Heart left ventricle (tissue), 16 donors: ENCODE data around the gene EVI5L. TPM values are rescaled to one million over a fixed set of nuclear protein-coding genes. Genes with fewer than 3 reads are reported as not detected.

ENCODE experiments used
- ATAC-seq, 4 donors: fragments of 200-7000 bp; cut with Tn5 transposase; one replicate each; pipeline ENCODE4 v1.9.1; 2020 to 2022; ENCODE audit warnings: moderate library complexity in 4 of 4, mild to moderate bottlenecking in 3 of 4, moderate number of reproducible peaks in 1 of 4
- DNase-seq, 5 donors: peaks; one replicate each; pipeline ENCODE4 v3.0.0-alpha.2; 2020
- H3K27ac ChIP-seq, 12 donors: fragments of 200-600 bp; sonication (generic) in 4 of 12; one replicate each; pipeline versions ENCODE4 v1.5.0 to v1.8.0; 2016 to 2022; ENCODE audit warnings: mild to moderate bottlenecking in 2 of 12
- H3K27me3 ChIP-seq, 9 donors: fragments of 200-600 bp; sonication (generic) in 2 of 9; one replicate each; pipeline versions ENCODE4 v1.5.1 to v1.8.0; 2016 to 2022; ENCODE audit warnings: mild to moderate bottlenecking in 3 of 9
- H3K36me3 ChIP-seq, 9 donors: fragments of 200-600 bp; sonication (generic) in 2 of 9; one replicate each; pipeline versions ENCODE4 v1.5.0 to v1.8.0; 2018 to 2022; ENCODE audit warnings: mild to moderate bottlenecking in 2 of 9
- H3K4me1 ChIP-seq, 12 donors: fragments of 200-600 bp; sonication (generic) in 4 of 12; one replicate each; pipeline versions ENCODE4 v1.5.0 to v1.8.0; 2016 to 2022; ENCODE audit warnings: mild to moderate bottlenecking in 3 of 12
- H3K4me3 ChIP-seq, 12 donors: fragments of 200-600 bp; sonication (generic) in 4 of 12; one replicate each; pipeline versions ENCODE4 v1.5.0 to v1.8.0; 2017 to 2022; ENCODE audit warnings: mild to moderate bottlenecking in 9 of 12, moderate library complexity in 4 of 12
- H3K9me3 ChIP-seq, 12 donors: fragments of 200-600 bp; sonication (generic) in 4 of 12; one replicate each; pipeline versions ENCODE4 v1.5.0 to v1.8.0; 2016 to 2022; ENCODE audit warnings: mild to moderate bottlenecking in 1 of 12
- POLR2A ChIP-seq, 2 donors: fragments of 450-650 bp; IDR thresholded peaks; one replicate each; pipeline ENCODE4 v1.6.1; 2017; ENCODE audit warnings: antibody characterized with exemption in 2 of 2, mild to moderate bottlenecking in 2 of 2, moderate library complexity in 2 of 2
- WGBS, 4 donors: extraction: QIAGEN DNeasy Blood & Tissue Kit in 2 of 4; methylation state at CpG; one replicate each; pipeline versions ENCODE4 v1.1.5 to v1.1.7; 2013 to 2018; 5-methylcytosine and 5-hydroxymethylcytosine counted together
- intact Hi-C, 10 donors: fragments of 100-400 bp; cut with DNase I; formaldehyde crosslinking; loops; one replicate each; pipeline versions ENCODE4 v1.11.1 to v1.14.2; 2022
- polyA plus RNA-seq, 2 donors: library from polyadenylated mRNA; stranded (reverse); fragments of 200-250 nt; gene quantifications; one replicate each; pipeline ENCODE4 v1.2.3, GENCODE V29; 2013
- total RNA-seq, 9 donors: library from RNA; depleted of rRNA in 2 of 9; stranded (reverse); fragments of >200 nt in 2 of 9; fragmentation: NEBNext Ultra II Directional in 3 of 9; extraction: Animal tissue kit (Norgen Biotek cat#: 25700) in 3 of 9; gene quantifications; one replicate each; pipeline versions ENCODE4 v1.1.0 to v1.2.4, GENCODE V29; 2016 to 2023
- TF ChIP-seq, protein P1 (sequence below), 12 donors: fragments of 200-600 bp; sonication (generic) in 4 of 12; IDR thresholded peaks; one replicate each; pipeline versions ENCODE4 v1.5.0 to v1.8.0; 2018 to 2022; ENCODE audit warnings: antibody characterized with exemption in 12 of 12, mild to moderate bottlenecking in 5 of 12
- donor health status: ischemic (EF 13 %, LVEDD 7.1; RV severe dilation, severe dysfunction).
- donor health status: healthy with polysubstance abuse.
- donor health status: DM: no; HTN: yes; CAD: no.
- donor health status: DM: no; HTN: no; CAD: no.
- donor health status: ischemic (EF 25% LVEDD 6.9; RV normal size, moderate dysfunction).
- donor health status: ischemic (EF 25% LVEDD 5.7; RV mildly dilated, moderate dysfunction).
- donor health status: healthy.
- donor health status: DM: yes; HTN: yes; CAD: no.
- donor health status: ischemic (EF 35%, LVEDD 5.7; RV mildly dilated, moderate dysfunction).
- donor health status: nonischemic (EF 11% LVEDD 7.7; RV severe dilation, severe dysfunction).
- donor health status: DM: yes; HTN: yes; CAD: no.
- donor health status: PGD.
- donor health status: ischemic (EF 29% LVEDD 5.4; RV normal size, mild dysfunction).
- donor health status: nonischemic (EF 23%, LVEDD 6.1; RV moderate dilation, normal function).

The EVI5L gene
- total and polyA plus RNA-seq, 11 donors, result 18.2 to 41.9 (median 22.1) TPM

DNA sequence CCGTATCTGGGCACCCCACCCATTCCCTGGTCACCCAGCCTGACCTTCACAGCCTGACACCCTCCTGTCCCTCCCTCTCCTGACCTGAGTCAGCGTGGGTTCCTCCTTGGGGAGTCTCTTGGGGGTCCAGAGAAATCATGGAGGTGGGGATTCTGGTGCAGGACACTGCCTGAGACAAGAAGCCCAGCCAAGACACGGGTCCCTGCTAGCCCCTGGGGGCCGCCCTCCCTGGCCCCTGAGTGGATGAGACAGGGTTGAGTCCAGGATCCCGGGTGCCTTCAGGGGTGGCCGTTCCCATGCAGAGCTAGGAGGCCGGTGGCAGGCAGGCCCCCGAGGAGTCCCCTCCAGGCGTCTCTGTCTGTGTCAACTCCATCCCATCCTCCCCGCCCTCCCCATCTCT lies 75.2 kb downstream of the EVI5L start:
- no peak for TF ChIP-seq POLR2A (IDR thresholded peaks at IDR 0.05)
- TF ChIP-seq, protein P1, sequence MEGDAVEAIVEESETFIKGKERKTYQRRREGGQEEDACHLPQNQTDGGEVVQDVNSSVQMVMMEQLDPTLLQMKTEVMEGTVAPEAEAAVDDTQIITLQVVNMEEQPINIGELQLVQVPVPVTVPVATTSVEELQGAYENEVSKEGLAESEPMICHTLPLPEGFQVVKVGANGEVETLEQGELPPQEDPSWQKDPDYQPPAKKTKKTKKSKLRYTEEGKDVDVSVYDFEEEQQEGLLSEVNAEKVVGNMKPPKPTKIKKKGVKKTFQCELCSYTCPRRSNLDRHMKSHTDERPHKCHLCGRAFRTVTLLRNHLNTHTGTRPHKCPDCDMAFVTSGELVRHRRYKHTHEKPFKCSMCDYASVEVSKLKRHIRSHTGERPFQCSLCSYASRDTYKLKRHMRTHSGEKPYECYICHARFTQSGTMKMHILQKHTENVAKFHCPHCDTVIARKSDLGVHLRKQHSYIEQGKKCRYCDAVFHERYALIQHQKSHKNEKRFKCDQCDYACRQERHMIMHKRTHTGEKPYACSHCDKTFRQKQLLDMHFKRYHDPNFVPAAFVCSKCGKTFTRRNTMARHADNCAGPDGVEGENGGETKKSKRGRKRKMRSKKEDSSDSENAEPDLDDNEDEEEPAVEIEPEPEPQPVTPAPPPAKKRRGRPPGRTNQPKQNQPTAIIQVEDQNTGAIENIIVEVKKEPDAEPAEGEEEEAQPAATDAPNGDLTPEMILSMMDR (IDR thresholded peaks at IDR 0.05), result no peak
- ATAC-seq (no peak), DNase-seq (peak in 1 of 5 donors; percentile 28)
- H3K4me3 ChIP-seq, result peak overlapping the region in 8 of 12 donors; percentile 80 to 97 (median 92)
- intact Hi-C loops, result loop anchor here in 2 of 10 donors (2.0 to 10.0 kb wide), 3 partner anchors 14 to 250 kb away; no protein-coding TSS in a partner anchor
- no peaks in the 10 kb centered on the region for H3K27me3 ChIP-seq
- no peak overlapping the region for H3K27ac ChIP-seq
- peaks cover 1 to 26% (median 6%) of the 10 kb centered on the region in 9 donors for H3K36me3 ChIP-seq
- no peaks in the 10 kb centered on the region for H3K9me3 ChIP-seq
- H3K4me1 ChIP-seq, result peaks cover 0 to 61% (median 36%) of the 10 kb centered on the region in 12 donors
- 66 to 73% (median 67%) methylated on average over 8 to 10 of the region's 10 CpGs for WGBS, 4 donors

DNA sequence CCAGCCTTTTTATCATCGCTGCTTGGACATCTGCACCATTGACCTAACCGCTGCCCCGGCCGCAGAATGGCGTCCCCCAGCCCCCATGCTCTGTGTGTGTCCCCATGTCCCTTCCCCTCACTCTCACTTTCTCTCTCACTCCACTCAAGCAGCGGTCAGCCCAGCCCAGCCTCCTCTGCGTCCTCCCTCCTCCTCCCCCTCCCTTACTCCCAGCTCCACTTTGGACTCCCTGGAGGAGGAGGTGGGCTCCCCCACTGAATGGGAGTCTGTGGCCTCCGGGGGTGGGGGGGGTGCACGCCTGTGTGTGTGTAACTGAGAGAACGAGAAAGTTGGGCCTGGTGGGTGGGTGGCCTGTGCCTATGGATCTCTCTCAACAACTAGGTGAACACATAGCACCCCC lies 75.8 kb downstream of the EVI5L start:
- no peaks in the 10 kb centered on the region for H3K27me3 ChIP-seq
- DNase-seq (peak in 1 of 5 donors; percentile 20), ATAC-seq (no peak)
- no peak for TF ChIP-seq POLR2A (IDR thresholded peaks at IDR 0.05)
- TF ChIP-seq, protein P1 (IDR thresholded peaks at IDR 0.05), result no peak
- H3K4me1 ChIP-seq, result peaks cover 0 to 61% (median 36%) of the 10 kb centered on the region in 12 donors
- 85 to 90% (median 88%) methylated on average over 8 to 10 of the region's 10 CpGs for WGBS, 4 donors
- intact Hi-C loops, result loop anchor here in 2 of 10 donors (2.0 to 10.0 kb wide), 3 partner anchors 13 to 251 kb away; no protein-coding TSS in a partner anchor
- no peaks in the 10 kb centered on the region for H3K9me3 ChIP-seq
- peaks cover 6 to 32% (median 12%) of the 10 kb centered on the region in 9 donors for H3K36me3 ChIP-seq
- H3K4me3 ChIP-seq, result peak overlapping the region in 1 of 12 donors; percentile 92
- no peak overlapping the region for H3K27ac ChIP-seq

DNA sequence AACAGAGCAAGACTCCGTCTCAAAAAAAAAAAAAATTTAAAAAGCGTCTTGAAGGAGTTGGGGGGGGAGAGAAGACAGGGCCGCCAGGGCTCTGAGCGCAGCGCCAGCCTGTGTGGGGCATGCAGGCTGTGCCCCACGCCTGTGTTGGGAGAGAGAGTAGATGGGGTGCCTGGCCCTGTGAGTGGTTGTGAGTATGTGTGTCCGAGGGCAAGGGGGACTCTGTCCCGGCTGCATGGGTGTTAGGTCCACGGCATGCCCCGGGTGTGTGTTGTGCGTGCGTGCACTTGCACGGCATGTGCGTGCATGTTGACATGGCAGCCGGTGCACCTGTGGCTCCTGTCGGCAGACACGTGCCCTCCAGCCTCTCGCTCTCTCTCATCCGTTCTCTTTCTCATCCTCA lies 77.1 kb downstream of the EVI5L start:
- H3K4me1 ChIP-seq, result peaks cover 0 to 61% (median 36%) of the 10 kb centered on the region in 12 donors
- ATAC-seq (no peak), DNase-seq (no peak)
- H3K27ac ChIP-seq, result no peak overlapping the region
- H3K4me3 ChIP-seq, result no peak overlapping the region
- intact Hi-C loops, result loop anchor here in 2 of 10 donors (10.0 kb wide), 2 partner anchors 52 to 252 kb away; no protein-coding TSS in a partner anchor
- H3K9me3 ChIP-seq, result no peaks in the 10 kb centered on the region
- WGBS, 4 donors, result 93 to 95% (median 94%) methylated on average over 19 of the region's 19 CpGs
- peaks cover 12 to 44% (median 24%) of the 10 kb centered on the region in 9 donors for H3K36me3 ChIP-seq
- no peaks in the 10 kb centered on the region for H3K27me3 ChIP-seq
- TF ChIP-seq POLR2A (IDR thresholded peaks at IDR 0.05), result no peak
- TF ChIP-seq, protein P1 (IDR thresholded peaks at IDR 0.05), result no peak

DNA sequence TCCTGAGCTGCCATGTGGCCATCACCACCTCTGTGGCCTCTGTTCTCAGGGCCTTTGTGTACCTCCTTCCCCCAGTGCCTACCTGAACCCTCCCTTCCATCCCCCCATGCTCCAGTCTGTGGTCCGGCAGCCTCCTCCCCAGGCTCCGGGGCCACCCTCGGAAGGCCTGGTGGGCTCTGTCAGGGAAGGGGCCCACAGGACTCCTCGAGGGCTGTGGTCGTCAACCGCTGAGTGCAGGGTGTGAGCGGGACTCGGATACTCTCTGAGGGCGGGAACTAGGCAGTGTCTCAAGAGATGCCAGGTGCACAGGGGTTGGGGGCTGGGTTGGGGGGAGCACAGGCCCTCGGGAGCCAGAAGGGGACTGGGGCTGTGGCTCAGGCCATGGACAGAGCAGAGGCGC lies 77.5 kb downstream of the EVI5L start:
- no peak for DNase-seq
- peaks cover 0 to 60% (median 36%) of the 10 kb centered on the region in 12 donors for H3K4me1 ChIP-seq
- TF ChIP-seq POLR2A (IDR thresholded peaks at IDR 0.05), result no peak
- TF ChIP-seq, protein P1 (IDR thresholded peaks at IDR 0.05), result no peak
- H3K36me3 ChIP-seq, result peaks cover 12 to 48% (median 28%) of the 10 kb centered on the region in 9 donors
- H3K4me3 ChIP-seq, result no peak overlapping the region
- ATAC-seq, result no peak
- H3K27me3 ChIP-seq, result no peaks in the 10 kb centered on the region
- intact Hi-C loops, result loop anchor here in 2 of 10 donors (10.0 kb wide), 2 partner anchors 53 to 253 kb away; no protein-coding TSS in a partner anchor
- H3K9me3 ChIP-seq, result no peaks in the 10 kb centered on the region
- 88 to 92% (median 90%) methylated on average over 11 of the region's 11 CpGs for WGBS, 4 donors
- H3K27ac ChIP-seq, result peak overlapping the region in 1 of 12 donors; percentile 40
